ENCODE data around the gene MGLL.

Gene MGLL

GRCh38 chr3:127772827-127773751 is 49.2 kb downstream of the MGLL start:
- DNase-seq (ENCODE audit: low spot score): no peak

- DNase-seq (ENCODE audit: low spot score): no peak
Observed at GRCh38 chr3:127772273-127772672, 50.0 kb downstream of the MGLL start.

- no peak for DNase-seq (ENCODE audit: low spot score)
Observed at GRCh38 chr3:127771746-127772145, 50.6 kb downstream of the MGLL start.

- DNase-seq (ENCODE audit: low spot score): no peak
Observed at GRCh38 chr3:127770671-127771355, 51.5 kb downstream of the MGLL start.

GRCh38 chr3:127769284-127770081 is 52.8 kb downstream of the MGLL start:
- DNase-seq (ENCODE audit: low spot score): no peak

- DNase-seq (ENCODE audit: low spot score): no peak
Observed at GRCh38 chr3:127768346-127769008, 53.8 kb downstream of the MGLL start.

GRCh38 chr3:127767126-127767525 is 55.2 kb downstream of the MGLL start:
- DNase-seq (ENCODE audit: low spot score): no peak

GRCh38 chr3:127765735-127766134 is 56.6 kb downstream of the MGLL start:
- no peak for DNase-seq (ENCODE audit: low spot score)

GRCh38 chr3:127764841-127765362 is 57.4 kb downstream of the MGLL start:
- DNase-seq (ENCODE audit: low spot score): no peak

GRCh38 chr3:127764301-127764700 is 58.0 kb downstream of the MGLL start:
- DNase-seq (ENCODE audit: low spot score): no peak

- DNase-seq (ENCODE audit: low spot score): peak; percentile 62
Observed at GRCh38 chr3:127763816-127764215, 58.5 kb downstream of the MGLL start.

GRCh38 chr3:127763337-127763736 is 59.0 kb downstream of the MGLL start:
- DNase-seq (ENCODE audit: low spot score): no peak

- DNase-seq (ENCODE audit: low spot score): no peak
Observed at GRCh38 chr3:127762787-127763105, 59.6 kb downstream of the MGLL start.

- peak; percentile 80 for DNase-seq (ENCODE audit: low spot score)
Observed at GRCh38 chr3:127762077-127762786, 60.1 kb downstream of the MGLL start.

GRCh38 chr3:127761441-127761801 is 60.9 kb downstream of the MGLL start:
- DNase-seq (ENCODE audit: low spot score): peak; percentile 71

- DNase-seq (ENCODE audit: low spot score): no peak
Observed at GRCh38 chr3:127760791-127761440, 61.4 kb downstream of the MGLL start.

- peak; percentile 92 for DNase-seq (ENCODE audit: low spot score)
Observed at GRCh38 chr3:127760361-127760760, 62.0 kb downstream of the MGLL start.

- DNase-seq (ENCODE audit: low spot score): no peak
Observed at GRCh38 chr3:127759826-127760225, 62.5 kb downstream of the MGLL start.

GRCh38 chr3:127758013-127758412 is 64.3 kb downstream of the MGLL start:
- no peak for DNase-seq (ENCODE audit: low spot score)

GRCh38 chr3:127755305-127755681 is 67.0 kb downstream of the MGLL start:
- no peak for DNase-seq (ENCODE audit: low spot score)

Data from cerebellar cortex (tissue), 1 donor.